WTC11 (cell line): ENCODE data around the gene TTC38.

Experiments
- CREM ChIP-seq: sonication (generic); formaldehyde crosslinking; IDR thresholded peaks from 2 replicates; pipeline ENCODE4 v1.8.1; 2022; ENCODE audit warnings: mild to moderate bottlenecking, missing genetic modification reagents, moderate library complexity
- E2F4 ChIP-seq: sonication (generic); formaldehyde crosslinking; IDR thresholded peaks from 2 replicates; pipeline ENCODE4 v1.8.1; 2022; ENCODE audit warnings: low read depth, mild to moderate bottlenecking, moderate library complexity, missing genetic modification reagents, borderline replicate concordance
- ESRRA ChIP-seq: sonication (generic); formaldehyde crosslinking; IDR thresholded peaks from 2 replicates; pipeline ENCODE4 v1.8.1; 2022; ENCODE audit warnings: mild to moderate bottlenecking, missing genetic modification reagents, borderline replicate concordance
- FOXP4 ChIP-seq: sonication (generic); formaldehyde crosslinking; IDR thresholded peaks from 2 replicates; pipeline ENCODE4 v1.8.0; 2022; ENCODE audit warnings: mild to moderate bottlenecking, missing genetic modification reagents
- GABPB1 ChIP-seq: sonication (generic); formaldehyde crosslinking; IDR thresholded peaks from 2 replicates; pipeline ENCODE4 v1.8.1; 2023; ENCODE audit warnings: mild to moderate bottlenecking, missing genetic modification reagents
- IRF2 ChIP-seq: sonication (generic); formaldehyde crosslinking; IDR thresholded peaks from 2 replicates; pipeline ENCODE4 v1.8.0; 2022; ENCODE audit warnings: low read depth, missing genetic modification reagents, borderline replicate concordance
- MAX ChIP-seq: sonication (generic); formaldehyde crosslinking; IDR thresholded peaks from 2 replicates; pipeline ENCODE4 v1.8.0; 2022; ENCODE audit warnings: mild to moderate bottlenecking, missing genetic modification reagents
- SMAD3 ChIP-seq: sonication (generic); formaldehyde crosslinking; IDR thresholded peaks from 2 replicates; pipeline ENCODE4 v1.8.0; 2022; ENCODE audit warnings: missing genetic modification reagents, mild to moderate bottlenecking, borderline replicate concordance
- SMAD4 ChIP-seq: sonication (generic); formaldehyde crosslinking; IDR thresholded peaks from 2 replicates; pipeline ENCODE4 v1.8.0; 2022; ENCODE audit warnings: mild to moderate bottlenecking, missing genetic modification reagents
- TP53 ChIP-seq: sonication (generic); formaldehyde crosslinking; IDR thresholded peaks from 2 replicates; pipeline ENCODE4 v1.8.1; 2023; ENCODE audit warnings: mild to moderate bottlenecking, missing genetic modification reagents
- ZNF219 ChIP-seq: sonication (generic); formaldehyde crosslinking; IDR thresholded peaks from 2 replicates; pipeline ENCODE4 v1.8.0; 2023; ENCODE audit warnings: missing genetic modification reagents, mild to moderate bottlenecking, borderline replicate concordance
- TF ChIP-seq, protein P1 (sequence below): fragments of 200-600 bp; IDR thresholded peaks from 2 replicates; pipeline ENCODE4 v1.8.0; 2022; ENCODE audit warnings: antibody characterized with exemption
- TF ChIP-seq, protein P2 (sequence below): sonication (generic); formaldehyde crosslinking; IDR thresholded peaks from 2 replicates; pipeline ENCODE4 v1.8.0; 2022; ENCODE audit warnings: missing genetic modification reagents

- TF ChIP-seq ESRRA (no peak), E2F4 (no peak), IRF2 (CRISPR knock-in tag) (no peak), ZNF219 (CRISPR knock-in tag) (no peak), MAX (CRISPR knock-in tag) (no peak), CREM (CRISPR knock-in tag) (no peak), GABPB1 (CRISPR knock-in tag) (no peak), SMAD3 (no peak), FOXP4 (CRISPR knock-in tag) (no peak), SMAD4 (CRISPR knock-in tag) (no peak), TP53 (CRISPR knock-in tag) (no peak)
- TF ChIP-seq, protein P1, sequence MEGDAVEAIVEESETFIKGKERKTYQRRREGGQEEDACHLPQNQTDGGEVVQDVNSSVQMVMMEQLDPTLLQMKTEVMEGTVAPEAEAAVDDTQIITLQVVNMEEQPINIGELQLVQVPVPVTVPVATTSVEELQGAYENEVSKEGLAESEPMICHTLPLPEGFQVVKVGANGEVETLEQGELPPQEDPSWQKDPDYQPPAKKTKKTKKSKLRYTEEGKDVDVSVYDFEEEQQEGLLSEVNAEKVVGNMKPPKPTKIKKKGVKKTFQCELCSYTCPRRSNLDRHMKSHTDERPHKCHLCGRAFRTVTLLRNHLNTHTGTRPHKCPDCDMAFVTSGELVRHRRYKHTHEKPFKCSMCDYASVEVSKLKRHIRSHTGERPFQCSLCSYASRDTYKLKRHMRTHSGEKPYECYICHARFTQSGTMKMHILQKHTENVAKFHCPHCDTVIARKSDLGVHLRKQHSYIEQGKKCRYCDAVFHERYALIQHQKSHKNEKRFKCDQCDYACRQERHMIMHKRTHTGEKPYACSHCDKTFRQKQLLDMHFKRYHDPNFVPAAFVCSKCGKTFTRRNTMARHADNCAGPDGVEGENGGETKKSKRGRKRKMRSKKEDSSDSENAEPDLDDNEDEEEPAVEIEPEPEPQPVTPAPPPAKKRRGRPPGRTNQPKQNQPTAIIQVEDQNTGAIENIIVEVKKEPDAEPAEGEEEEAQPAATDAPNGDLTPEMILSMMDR = no peak
- TF ChIP-seq, protein P2, sequence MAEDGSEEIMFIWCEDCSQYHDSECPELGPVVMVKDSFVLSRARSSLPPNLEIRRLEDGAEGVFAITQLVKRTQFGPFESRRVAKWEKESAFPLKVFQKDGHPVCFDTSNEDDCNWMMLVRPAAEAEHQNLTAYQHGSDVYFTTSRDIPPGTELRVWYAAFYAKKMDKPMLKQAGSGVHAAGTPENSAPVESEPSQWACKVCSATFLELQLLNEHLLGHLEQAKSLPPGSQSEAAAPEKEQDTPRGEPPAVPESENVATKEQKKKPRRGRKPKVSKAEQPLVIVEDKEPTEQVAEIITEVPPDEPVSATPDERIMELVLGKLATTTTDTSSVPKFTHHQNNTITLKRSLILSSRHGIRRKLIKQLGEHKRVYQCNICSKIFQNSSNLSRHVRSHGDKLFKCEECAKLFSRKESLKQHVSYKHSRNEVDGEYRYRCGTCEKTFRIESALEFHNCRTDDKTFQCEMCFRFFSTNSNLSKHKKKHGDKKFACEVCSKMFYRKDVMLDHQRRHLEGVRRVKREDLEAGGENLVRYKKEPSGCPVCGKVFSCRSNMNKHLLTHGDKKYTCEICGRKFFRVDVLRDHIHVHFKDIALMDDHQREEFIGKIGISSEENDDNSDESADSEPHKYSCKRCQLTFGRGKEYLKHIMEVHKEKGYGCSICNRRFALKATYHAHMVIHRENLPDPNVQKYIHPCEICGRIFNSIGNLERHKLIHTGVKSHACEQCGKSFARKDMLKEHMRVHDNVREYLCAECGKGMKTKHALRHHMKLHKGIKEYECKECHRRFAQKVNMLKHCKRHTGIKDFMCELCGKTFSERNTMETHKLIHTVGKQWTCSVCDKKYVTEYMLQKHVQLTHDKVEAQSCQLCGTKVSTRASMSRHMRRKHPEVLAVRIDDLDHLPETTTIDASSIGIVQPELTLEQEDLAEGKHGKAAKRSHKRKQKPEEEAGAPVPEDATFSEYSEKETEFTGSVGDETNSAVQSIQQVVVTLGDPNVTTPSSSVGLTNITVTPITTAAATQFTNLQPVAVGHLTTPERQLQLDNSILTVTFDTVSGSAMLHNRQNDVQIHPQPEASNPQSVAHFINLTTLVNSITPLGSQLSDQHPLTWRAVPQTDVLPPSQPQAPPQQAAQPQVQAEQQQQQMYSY (CRISPR knock-in tag) = no peak
These were observed 19.4 kb downstream of the TTC38 start for GRCh38 chr22:46286941-46287872.
